Measurements from ENCODE around the gene NCOA1.

NCOA1 gene

GRCh38 chr2:24505534-24506275 lies 14.7 kb downstream of the NCOA1 start:
- Histone ChIP-seq H3K4me3 (ENCODE audit: insufficient read depth, low read depth, low read length) (no peak overlapping the region), H3K27me3 (ENCODE audit: control insufficient read depth, insufficient read depth, low read length, poor library complexity, severe bottlenecking) (no peaks in the 10 kb centered on the region), H3K27ac (ENCODE audit: insufficient read depth, low read depth, low read length, poor library complexity, severe bottlenecking) (no peak overlapping the region), H3K9me3 (ENCODE audit: control insufficient read depth, low read length) (no peaks in the 10 kb centered on the region), H3K36me3 (ENCODE audit: control insufficient read depth, insufficient read depth, low read length) (no peaks in the 10 kb centered on the region), H3K4me1 (ENCODE audit: control insufficient read depth, insufficient read depth, low read length) (no peaks in the 10 kb centered on the region)
- 94 to 97% methylated on average over 6 of the region's 6 CpGs for WGBS, 2 experiments

- H3K36me3 ChIP-seq (ENCODE audit: control insufficient read depth, insufficient read depth, low read length) = no peaks in the 10 kb centered on the region
- no peaks in the 10 kb centered on the region for H3K27me3 ChIP-seq (ENCODE audit: control insufficient read depth, insufficient read depth, low read length, poor library complexity, severe bottlenecking)
- WGBS, 2 experiments = 90 to 97% methylated on average over 4 of the region's 4 CpGs
- no peak overlapping the region for H3K27ac ChIP-seq (ENCODE audit: insufficient read depth, low read depth, low read length, poor library complexity, severe bottlenecking)
- no peaks in the 10 kb centered on the region for H3K9me3 ChIP-seq (ENCODE audit: control insufficient read depth, low read length)
- H3K4me1 ChIP-seq (ENCODE audit: control insufficient read depth, insufficient read depth, low read length) = no peaks in the 10 kb centered on the region
- H3K4me3 ChIP-seq (ENCODE audit: insufficient read depth, low read depth, low read length) = no peak overlapping the region
Observed at GRCh38 chr2:24507549-24507948, 16.5 kb downstream of the NCOA1 start.

- no peak overlapping the region for H3K4me3 ChIP-seq (ENCODE audit: insufficient read depth, low read depth, low read length)
- WGBS, 2 experiments = 100% methylated on average over 1 of the region's 1 CpG
- no peaks in the 10 kb centered on the region for H3K4me1 ChIP-seq (ENCODE audit: control insufficient read depth, insufficient read depth, low read length)
- no peaks in the 10 kb centered on the region for H3K27me3 ChIP-seq (ENCODE audit: control insufficient read depth, insufficient read depth, low read length, poor library complexity, severe bottlenecking)
- H3K27ac ChIP-seq (ENCODE audit: insufficient read depth, low read depth, low read length, poor library complexity, severe bottlenecking) = no peak overlapping the region
- no peaks in the 10 kb centered on the region for H3K36me3 ChIP-seq (ENCODE audit: control insufficient read depth, insufficient read depth, low read length)
- H3K9me3 ChIP-seq (ENCODE audit: control insufficient read depth, low read length) = no peaks in the 10 kb centered on the region
Observed at GRCh38 chr2:24508878-24509277, 17.8 kb downstream of the NCOA1 start.

GRCh38 chr2:24509425-24509824 lies 18.4 kb downstream of the NCOA1 start:
- Histone ChIP-seq H3K4me3 (ENCODE audit: insufficient read depth, low read depth, low read length) (no peak overlapping the region), H3K9me3 (ENCODE audit: control insufficient read depth, low read length) (no peaks in the 10 kb centered on the region), H3K36me3 (ENCODE audit: control insufficient read depth, insufficient read depth, low read length) (no peaks in the 10 kb centered on the region), H3K4me1 (ENCODE audit: control insufficient read depth, insufficient read depth, low read length) (no peaks in the 10 kb centered on the region), H3K27ac (ENCODE audit: insufficient read depth, low read depth, low read length, poor library complexity, severe bottlenecking) (no peak overlapping the region), H3K27me3 (ENCODE audit: control insufficient read depth, insufficient read depth, low read length, poor library complexity, severe bottlenecking) (no peaks in the 10 kb centered on the region)
- WGBS, 2 experiments = 93 to 98% methylated on average over 1 of the region's 1 CpG

DNA sequence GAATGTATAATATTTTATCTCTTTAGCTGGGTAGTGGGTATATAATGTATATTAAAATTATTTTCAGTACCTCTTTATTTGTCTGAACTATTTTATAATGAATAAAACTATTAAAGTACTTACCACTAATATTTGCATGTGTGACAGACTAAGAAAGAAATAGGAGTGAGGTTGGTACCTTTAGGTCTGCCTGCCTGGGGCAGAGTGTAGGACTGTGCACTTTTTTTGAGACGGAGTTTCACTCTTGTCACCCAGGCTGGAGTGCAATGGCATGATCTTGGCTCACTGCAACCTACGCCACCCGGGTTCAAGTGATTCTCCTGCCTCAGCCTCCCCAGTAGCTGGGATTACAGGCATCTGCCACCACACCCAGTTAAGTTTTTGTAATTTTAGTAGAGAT lies 18.8 kb downstream of the NCOA1 start:
- Histone ChIP-seq H3K27me3 (ENCODE audit: control insufficient read depth, insufficient read depth, low read length, poor library complexity, severe bottlenecking) (no peaks in the 10 kb centered on the region), H3K27ac (ENCODE audit: insufficient read depth, low read depth, low read length, poor library complexity, severe bottlenecking) (no peak overlapping the region), H3K4me1 (ENCODE audit: control insufficient read depth, insufficient read depth, low read length) (no peaks in the 10 kb centered on the region), H3K36me3 (ENCODE audit: control insufficient read depth, insufficient read depth, low read length) (no peaks in the 10 kb centered on the region), H3K9me3 (ENCODE audit: control insufficient read depth, low read length) (no peaks in the 10 kb centered on the region), H3K4me3 (ENCODE audit: insufficient read depth, low read depth, low read length) (no peak overlapping the region)
- WGBS, 2 experiments = 95 to 99% methylated on average over 3 of the region's 3 CpGs

DNA sequence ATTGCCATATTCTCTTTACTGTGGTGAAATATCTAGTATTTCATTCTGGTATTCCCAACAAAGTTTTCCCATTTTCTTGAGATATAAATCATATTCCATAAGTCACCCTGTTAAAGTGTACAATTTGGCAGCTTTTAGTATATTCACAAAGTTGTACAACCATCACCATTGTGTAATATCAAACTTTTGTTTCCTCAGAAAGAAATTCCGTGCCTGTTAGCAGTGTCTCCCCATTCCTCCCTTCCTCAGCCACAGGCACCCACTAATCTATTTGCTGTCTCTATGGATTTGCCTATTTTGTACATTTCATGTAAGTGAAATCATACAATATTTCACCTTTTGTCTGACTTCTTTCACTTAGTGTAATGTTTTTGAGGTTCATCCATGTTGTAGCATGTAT lies 19.7 kb downstream of the NCOA1 start:
- Histone ChIP-seq H3K9me3 (ENCODE audit: control insufficient read depth, low read length) (no peaks in the 10 kb centered on the region), H3K4me1 (ENCODE audit: control insufficient read depth, insufficient read depth, low read length) (no peaks in the 10 kb centered on the region), H3K4me3 (ENCODE audit: insufficient read depth, low read depth, low read length) (no peak overlapping the region), H3K36me3 (ENCODE audit: control insufficient read depth, insufficient read depth, low read length) (no peaks in the 10 kb centered on the region), H3K27me3 (ENCODE audit: control insufficient read depth, insufficient read depth, low read length, poor library complexity, severe bottlenecking) (no peaks in the 10 kb centered on the region), H3K27ac (ENCODE audit: insufficient read depth, low read depth, low read length, poor library complexity, severe bottlenecking) (no peak overlapping the region)
- WGBS, 2 experiments = 81 to 100% methylated on average over 1 of the region's 1 CpG

GRCh38 chr2:24511198-24511597 lies 20.1 kb downstream of the NCOA1 start:
- no peaks in the 10 kb centered on the region for H3K4me1 ChIP-seq (ENCODE audit: control insufficient read depth, insufficient read depth, low read length)
- H3K27me3 ChIP-seq (ENCODE audit: control insufficient read depth, insufficient read depth, low read length, poor library complexity, severe bottlenecking) = no peaks in the 10 kb centered on the region
- WGBS, 2 experiments = 90 to 93% methylated on average over 2 of the region's 2 CpGs
- H3K27ac ChIP-seq (ENCODE audit: insufficient read depth, low read depth, low read length, poor library complexity, severe bottlenecking) = no peak overlapping the region
- no peaks in the 10 kb centered on the region for H3K9me3 ChIP-seq (ENCODE audit: control insufficient read depth, low read length)
- H3K4me3 ChIP-seq (ENCODE audit: insufficient read depth, low read depth, low read length) = no peak overlapping the region
- no peaks in the 10 kb centered on the region for H3K36me3 ChIP-seq (ENCODE audit: control insufficient read depth, insufficient read depth, low read length)

DNA sequence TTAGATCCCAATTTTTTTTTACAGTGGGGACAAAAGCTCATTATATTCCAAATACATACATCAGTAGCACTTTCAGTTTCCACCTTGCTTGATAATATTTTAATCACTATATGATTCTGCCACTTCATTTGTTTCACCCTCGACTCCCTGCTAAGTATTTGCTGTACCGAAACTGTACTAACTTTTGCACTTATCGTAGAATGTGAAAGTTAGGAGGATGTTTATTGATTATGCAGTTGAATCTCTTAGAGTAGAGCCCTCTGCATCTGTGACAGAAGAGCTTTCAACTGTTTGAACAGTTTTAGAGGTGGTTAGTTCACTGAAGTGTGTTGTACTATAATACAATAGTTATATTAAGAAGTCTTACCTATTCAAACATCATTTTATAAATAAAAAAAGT lies 20.8 kb downstream of the NCOA1 start:
- Histone ChIP-seq H3K27ac (ENCODE audit: insufficient read depth, low read depth, low read length, poor library complexity, severe bottlenecking) (no peak overlapping the region), H3K36me3 (ENCODE audit: control insufficient read depth, insufficient read depth, low read length) (no peaks in the 10 kb centered on the region), H3K27me3 (ENCODE audit: control insufficient read depth, insufficient read depth, low read length, poor library complexity, severe bottlenecking) (no peaks in the 10 kb centered on the region), H3K9me3 (ENCODE audit: control insufficient read depth, low read length) (no peaks in the 10 kb centered on the region), H3K4me3 (ENCODE audit: insufficient read depth, low read depth, low read length) (no peak overlapping the region), H3K4me1 (ENCODE audit: control insufficient read depth, insufficient read depth, low read length) (no peaks in the 10 kb centered on the region)
- 93 to 98% methylated on average over 3 of the region's 3 CpGs for WGBS, 2 experiments

DNA sequence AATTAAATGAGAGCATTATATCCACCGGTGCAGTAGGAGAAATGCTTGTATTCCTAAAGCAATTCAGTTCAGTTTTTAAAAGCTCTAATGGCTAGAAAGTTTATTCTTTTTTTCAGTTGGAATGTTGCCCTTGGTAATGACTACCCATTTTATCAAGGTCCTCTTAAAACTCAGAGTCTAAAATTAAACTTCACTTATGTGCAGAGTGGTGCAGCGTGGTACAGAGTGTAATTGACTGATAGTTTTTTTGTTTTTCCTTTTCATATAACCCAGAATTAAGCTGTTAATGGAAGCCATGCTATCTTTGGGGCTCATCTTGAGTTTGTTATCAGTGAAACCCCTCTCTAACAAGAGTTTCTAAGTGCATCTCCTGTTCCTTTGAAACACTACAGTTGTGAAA lies 21.4 kb downstream of the NCOA1 start:
- H3K27me3 ChIP-seq (ENCODE audit: control insufficient read depth, insufficient read depth, low read length, poor library complexity, severe bottlenecking) = no peaks in the 10 kb centered on the region
- 88 to 94% methylated on average over 1 of the region's 2 CpGs for WGBS, 2 experiments
- no peaks in the 10 kb centered on the region for H3K9me3 ChIP-seq (ENCODE audit: control insufficient read depth, low read length)

DNA sequence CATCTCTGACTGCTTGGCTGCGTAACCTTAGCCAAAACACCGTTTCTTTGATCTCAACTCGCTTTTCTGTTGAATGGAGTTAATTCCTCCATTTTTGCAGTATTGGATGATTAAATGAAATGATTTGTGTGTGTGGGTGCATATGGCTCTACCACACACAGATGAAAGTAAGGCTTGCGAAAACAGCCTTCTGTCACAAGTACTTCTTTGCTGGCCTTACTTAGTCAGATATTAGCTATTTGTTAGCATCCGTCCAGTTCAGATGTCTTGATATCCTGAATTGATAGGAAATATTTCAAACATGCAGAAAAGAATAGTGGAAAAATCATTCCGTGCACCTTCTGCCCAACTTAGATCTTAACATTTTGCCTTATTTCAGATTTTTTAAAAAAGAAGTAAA lies 21.8 kb downstream of the NCOA1 start:
- H3K9me3 ChIP-seq (ENCODE audit: control insufficient read depth, low read length) = no peaks in the 10 kb centered on the region
- no peaks in the 10 kb centered on the region for H3K27me3 ChIP-seq (ENCODE audit: control insufficient read depth, insufficient read depth, low read length, poor library complexity, severe bottlenecking)
- 92 to 96% methylated on average over 5 to 6 of the region's 6 CpGs for WGBS, 2 experiments
- no peak overlapping the region for H3K4me3 ChIP-seq (ENCODE audit: insufficient read depth, low read depth, low read length)
- no peaks in the 10 kb centered on the region for H3K4me1 ChIP-seq (ENCODE audit: control insufficient read depth, insufficient read depth, low read length)
- no peak overlapping the region for H3K27ac ChIP-seq (ENCODE audit: insufficient read depth, low read depth, low read length, poor library complexity, severe bottlenecking)
- H3K36me3 ChIP-seq (ENCODE audit: control insufficient read depth, insufficient read depth, low read length) = no peaks in the 10 kb centered on the region

More for the DNA sequence above, 21.4 kb downstream of the NCOA1 start:
- no peak overlapping the region for H3K27ac ChIP-seq (ENCODE audit: insufficient read depth, low read depth, low read length, poor library complexity, severe bottlenecking)
- H3K36me3 ChIP-seq (ENCODE audit: control insufficient read depth, insufficient read depth, low read length) = no peaks in the 10 kb centered on the region
- H3K4me1 ChIP-seq (ENCODE audit: control insufficient read depth, insufficient read depth, low read length) = no peaks in the 10 kb centered on the region
- H3K4me3 ChIP-seq (ENCODE audit: insufficient read depth, low read depth, low read length) = no peak overlapping the region

Measured in ectodermal cell (in vitro differentiated cells).